Ishikawa (cell line): ENCODE measurements around the gene DNAJB11.

Experiments used
- CEBPB ChIP-seq: IDR thresholded peaks from 2 replicates; pipeline ENCODE4 v1.6.1; 2012
- CREB1 ChIP-seq: IDR thresholded peaks from 2 replicates; pipeline ENCODE4 v1.6.1; 2012; ENCODE audit warnings: low read depth
- EGR1 ChIP-seq: IDR thresholded peaks from 2 replicates; pipeline ENCODE4 v1.6.1; 2012
- EP300 ChIP-seq: IDR thresholded peaks from 2 replicates; pipeline ENCODE4 v1.6.1; 2012; ENCODE audit warnings: borderline replicate concordance
- FOXM1 ChIP-seq: IDR thresholded peaks from 2 replicates; pipeline ENCODE4 v1.6.1; 2012; ENCODE audit warnings: low read depth, borderline replicate concordance
- NFIC ChIP-seq: IDR thresholded peaks from 2 replicates; pipeline ENCODE4 v1.6.1; 2012
- RAD21 ChIP-seq: IDR thresholded peaks from 2 replicates; pipeline ENCODE4 v1.6.1; 2012; ENCODE audit warnings: low read depth
- REST ChIP-seq: IDR thresholded peaks from 2 replicates; pipeline ENCODE4 v1.6.1; 2012; ENCODE audit warnings: low read depth, mild to moderate bottlenecking
- TAF1 ChIP-seq: IDR thresholded peaks from 2 replicates; pipeline ENCODE4 v1.6.1; 2012; ENCODE audit warnings: low read depth, mild to moderate bottlenecking
- TCF12 ChIP-seq: IDR thresholded peaks from 2 replicates; pipeline ENCODE4 v1.6.1; 2012; ENCODE audit warnings: low read depth
- TEAD4 ChIP-seq: IDR thresholded peaks from 2 replicates; pipeline ENCODE4 v1.6.1; 2012
- YY1 ChIP-seq: IDR thresholded peaks from 2 replicates; pipeline ENCODE4 v1.6.1; 2012; ENCODE audit warnings: low read depth
- ZBTB7A ChIP-seq: IDR thresholded peaks from 2 replicates; pipeline ENCODE4 v1.6.1; 2012; ENCODE audit warnings: low read depth
- TF ChIP-seq, protein P1 (sequence below): IDR thresholded peaks from 2 replicates; pipeline ENCODE4 v1.6.1; 2012
- TF ChIP-seq, protein P2 (sequence below): IDR thresholded peaks from 2 replicates; pipeline ENCODE4 v1.6.1; 2012

Gene DNAJB11

GRCh38 chr3:186588632-186589031 is 18.1 kb downstream of the DNAJB11 start:
- TF ChIP-seq NFIC (no peak), TCF12 (no peak), TAF1 (no peak), EP300 (no peak), REST (no peak), ZBTB7A (no peak), FOXM1 (no peak), EGR1 (no peak), CEBPB (no peak), YY1 (no peak), RAD21 (no peak), CREB1 (no peak), TEAD4 (no peak)
- TF ChIP-seq, protein P1, sequence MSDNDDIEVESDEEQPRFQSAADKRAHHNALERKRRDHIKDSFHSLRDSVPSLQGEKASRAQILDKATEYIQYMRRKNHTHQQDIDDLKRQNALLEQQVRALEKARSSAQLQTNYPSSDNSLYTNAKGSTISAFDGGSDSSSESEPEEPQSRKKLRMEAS: no peak

DNA sequence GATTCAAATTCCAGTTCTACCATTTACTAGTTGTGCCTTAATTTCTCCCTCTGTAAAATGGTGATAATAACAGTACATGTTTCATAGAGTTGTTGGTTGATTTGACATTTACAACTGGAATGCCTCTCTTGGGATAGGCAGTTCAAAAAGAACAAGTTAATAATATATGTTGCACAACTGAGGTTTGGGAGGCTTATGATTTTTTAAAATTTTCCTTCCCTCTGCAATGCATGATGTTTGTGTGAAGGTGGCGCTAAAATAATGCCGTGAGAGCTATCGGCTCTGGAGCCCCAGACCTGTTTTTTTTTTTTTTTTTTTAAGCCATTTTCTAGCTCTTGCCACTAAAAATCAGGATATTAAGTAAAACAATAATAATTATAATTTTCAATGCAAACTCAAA is 18.6 kb downstream of the DNAJB11 start:
- peak; percentile 58 for TF ChIP-seq RAD21
- TF ChIP-seq, protein P2, sequence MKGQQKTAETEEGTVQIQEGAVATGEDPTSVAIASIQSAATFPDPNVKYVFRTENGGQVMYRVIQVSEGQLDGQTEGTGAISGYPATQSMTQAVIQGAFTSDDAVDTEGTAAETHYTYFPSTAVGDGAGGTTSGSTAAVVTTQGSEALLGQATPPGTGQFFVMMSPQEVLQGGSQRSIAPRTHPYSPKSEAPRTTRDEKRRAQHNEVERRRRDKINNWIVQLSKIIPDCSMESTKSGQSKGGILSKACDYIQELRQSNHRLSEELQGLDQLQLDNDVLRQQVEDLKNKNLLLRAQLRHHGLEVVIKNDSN: no peak

DNA sequence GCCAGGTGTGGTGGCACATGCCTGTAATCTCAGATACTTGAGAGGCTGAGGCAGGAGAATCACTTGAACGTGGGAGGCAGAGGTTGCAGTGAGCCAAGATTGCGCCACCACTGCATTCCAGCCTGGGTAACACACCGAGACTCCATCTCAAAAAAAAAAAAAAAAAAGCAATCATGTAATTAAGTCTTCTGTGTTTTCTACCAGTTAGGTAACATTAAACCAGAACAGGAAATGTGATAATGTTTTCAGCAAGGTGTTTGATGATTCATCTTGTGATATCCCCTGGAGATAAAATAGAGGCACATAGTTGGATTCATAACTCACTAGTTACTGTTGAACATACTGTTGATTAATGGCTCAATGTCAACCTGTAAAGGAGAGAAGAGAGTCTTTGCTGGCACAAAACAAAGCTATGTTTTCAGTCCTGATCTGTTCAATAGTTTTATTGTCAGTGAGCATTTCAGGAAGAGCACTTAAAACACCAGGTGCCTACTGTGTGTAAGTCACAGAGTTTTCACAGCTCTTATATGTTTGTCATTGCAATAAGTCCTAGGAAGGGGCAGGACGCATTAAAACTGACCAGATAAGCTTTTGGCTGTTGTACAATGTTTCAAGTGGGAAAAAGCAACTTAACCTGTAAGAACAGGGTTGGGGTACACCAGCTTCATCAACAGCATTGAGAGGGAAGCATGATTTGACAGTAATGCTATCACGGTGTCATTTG is 19.5 kb downstream of the DNAJB11 start:
- TF ChIP-seq TEAD4: peak; percentile 77
- TF ChIP-seq RAD21: no peak
- TF ChIP-seq YY1: no peak
- TF ChIP-seq CEBPB: peak; percentile 93
- TF ChIP-seq CREB1: no peak
- no peak for TF ChIP-seq TCF12
- TF ChIP-seq ZBTB7A: no peak
- 0 out of 2 replicates have a peak, but pooled peaks have one; percentile 25 for TF ChIP-seq EGR1

DNA sequence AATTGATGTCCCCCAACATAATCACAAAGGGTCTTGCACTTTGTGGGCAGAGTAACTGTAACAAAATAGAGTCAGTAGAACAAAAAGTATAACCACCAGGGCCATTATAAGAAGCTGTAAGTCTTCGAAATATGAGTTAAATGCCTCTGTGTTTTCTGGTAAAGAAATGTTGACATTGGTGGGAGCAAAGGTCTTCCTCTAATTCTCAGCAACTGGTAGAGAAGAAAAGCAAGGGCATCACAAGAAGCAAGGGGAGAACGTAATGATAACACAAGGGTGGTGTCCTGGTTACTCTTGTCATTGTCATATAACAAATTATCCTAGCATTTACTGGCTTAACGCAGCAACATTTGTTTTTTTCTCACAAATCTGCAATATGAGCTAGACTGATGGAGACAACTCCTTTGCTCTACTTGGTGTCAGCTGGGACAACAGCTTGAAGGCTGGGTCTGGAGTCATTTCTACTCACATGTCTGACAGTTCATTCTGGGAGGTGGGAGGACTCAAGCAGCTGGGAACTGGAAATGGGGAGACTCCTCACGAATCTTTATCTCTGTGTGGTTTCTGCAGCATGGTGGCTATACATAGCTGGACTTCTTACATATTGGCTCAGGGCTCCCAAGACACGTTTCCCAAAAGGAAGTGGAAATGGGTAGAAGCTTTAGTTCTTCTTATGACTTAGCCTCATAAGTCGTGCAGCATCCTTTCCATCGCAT is 20.2 kb downstream of the DNAJB11 start:
- TF ChIP-seq, protein P1: no peak
- TF ChIP-seq, protein P2: no peak
- TF ChIP-seq EP300 (no peak), TEAD4 (no peak), RAD21 (no peak), NFIC (no peak), EGR1 (no peak)

DNA sequence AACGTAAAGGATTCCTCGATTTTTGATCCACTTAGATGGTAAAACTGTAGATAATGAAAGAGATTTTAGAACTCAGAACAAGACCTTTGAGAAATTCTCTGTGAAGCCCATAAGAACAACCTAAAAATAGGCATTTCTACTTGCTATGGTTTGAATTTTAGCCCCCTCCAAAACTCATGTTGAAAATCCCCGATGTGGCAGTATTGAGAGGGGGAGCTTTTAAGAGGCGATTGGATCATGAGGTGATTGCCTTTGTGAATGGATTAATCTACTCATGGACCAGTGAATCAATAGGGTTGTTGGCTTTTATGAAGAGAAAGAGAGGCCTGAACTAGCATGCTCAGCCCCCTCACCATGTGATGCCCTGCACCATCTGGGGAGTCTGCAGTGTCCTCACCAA is 22.2 kb downstream of the DNAJB11 start:
- TF ChIP-seq TCF12 (no peak), TAF1 (no peak), CREB1 (no peak), ZBTB7A (no peak), EP300 (no peak)
- TF ChIP-seq, protein P1: no peak

GRCh38 chr3:186593862-186594261 is 23.3 kb downstream of the DNAJB11 start:
- TF ChIP-seq RAD21: no peak
- no peak for TF ChIP-seq CREB1
- no peak for TF ChIP-seq FOXM1
- TF ChIP-seq NFIC: no peak
- no peak for TF ChIP-seq EGR1
- TF ChIP-seq, protein P1: no peak

DNA sequence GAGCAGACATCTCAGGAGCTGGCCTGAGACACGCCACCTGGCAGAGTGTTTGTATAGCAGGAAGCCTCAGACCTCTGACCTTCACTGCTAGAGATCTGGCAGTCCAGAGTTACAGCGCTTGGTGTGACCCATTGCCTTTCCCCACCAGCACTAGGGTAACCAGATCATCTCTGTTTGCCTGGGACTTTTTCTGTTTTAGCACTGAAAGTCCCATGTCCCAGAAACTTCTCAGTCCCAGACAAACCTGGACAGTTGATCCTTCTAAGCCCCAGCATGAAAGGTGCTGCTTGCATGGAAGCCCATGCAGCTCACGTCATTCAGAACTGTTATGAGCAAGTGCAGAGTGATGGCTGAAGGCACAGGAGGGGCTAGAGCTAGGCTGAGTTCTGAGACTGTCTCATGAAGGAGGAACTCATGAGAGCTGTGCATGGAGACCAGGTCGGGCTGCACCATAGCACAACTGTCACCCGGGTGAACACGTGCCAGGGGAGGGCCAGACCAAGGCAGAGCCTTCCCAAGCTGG is 24.1 kb downstream of the DNAJB11 start:
- TF ChIP-seq CREB1 (no peak), REST (no peak), TEAD4 (no peak), TAF1 (no peak), CEBPB (no peak), EP300 (no peak), YY1 (no peak), FOXM1 (no peak), RAD21 (no peak), EGR1 (no peak), TCF12 (no peak), ZBTB7A (no peak)
- TF ChIP-seq, protein P2: no peak
- TF ChIP-seq, protein P1: no peak
